GM18526 (cell line): ENCODE measurements around the gene VPS13A.

Experiments used
- POLR2A ChIP-seq: IDR thresholded peaks from 3 replicates; pipeline ENCODE4 v1.6.1; 2011; ENCODE audit not compliant: insufficient read length; ENCODE audit errors: extremely low read depth

The VPS13A gene

DNA sequence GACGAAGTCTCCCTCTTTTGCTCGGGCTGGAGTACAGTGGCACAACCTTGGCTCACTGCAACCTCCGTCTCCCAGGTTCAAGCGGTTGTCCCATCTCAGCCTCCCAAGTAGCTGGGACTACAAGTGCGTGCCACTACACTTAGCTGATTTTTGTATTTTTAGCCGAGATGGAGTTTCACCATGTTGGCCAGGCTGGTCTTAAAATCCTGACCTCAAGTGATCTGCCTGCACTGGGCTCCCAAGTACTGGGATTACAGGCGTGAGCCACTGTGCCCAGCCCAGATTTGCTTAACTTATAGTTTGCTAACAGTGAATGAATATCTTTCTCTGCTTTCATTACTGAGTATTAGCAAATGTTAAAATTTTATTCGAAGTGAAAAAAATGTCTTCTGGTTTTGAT, 84.3 kb downstream of the VPS13A start:
- TF ChIP-seq POLR2A, result no peak

DNA sequence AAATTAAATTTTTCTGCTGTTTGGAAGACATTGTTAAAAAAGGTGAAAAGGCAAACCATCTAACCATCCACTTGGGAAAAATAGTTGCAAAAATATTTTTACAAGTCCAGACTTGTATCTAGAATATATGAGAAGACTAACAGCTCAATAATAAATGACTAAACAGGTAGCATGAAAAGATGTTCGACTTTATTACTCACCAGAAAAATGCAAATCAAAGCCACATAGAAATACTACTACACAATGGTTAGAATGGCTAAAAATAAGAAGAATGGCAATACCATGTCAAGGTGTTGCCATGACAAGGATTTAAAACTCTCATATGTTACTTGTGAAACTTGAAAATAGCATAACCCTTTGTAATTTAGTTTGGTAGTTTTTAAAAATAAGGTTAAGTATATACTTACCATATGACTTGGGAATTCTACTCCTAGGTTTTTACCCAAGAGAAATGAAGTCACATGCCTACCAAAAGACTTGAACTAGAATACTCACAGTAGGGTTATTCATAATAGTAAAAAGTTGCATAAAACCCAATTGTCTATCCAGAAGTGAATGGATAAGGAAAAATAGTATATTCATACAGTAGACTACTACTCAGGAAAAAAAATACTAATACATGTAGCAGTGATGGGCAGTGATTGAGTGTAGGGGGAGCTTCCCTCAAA, 93.8 kb downstream of the VPS13A start:
- TF ChIP-seq POLR2A, result no peak

DNA sequence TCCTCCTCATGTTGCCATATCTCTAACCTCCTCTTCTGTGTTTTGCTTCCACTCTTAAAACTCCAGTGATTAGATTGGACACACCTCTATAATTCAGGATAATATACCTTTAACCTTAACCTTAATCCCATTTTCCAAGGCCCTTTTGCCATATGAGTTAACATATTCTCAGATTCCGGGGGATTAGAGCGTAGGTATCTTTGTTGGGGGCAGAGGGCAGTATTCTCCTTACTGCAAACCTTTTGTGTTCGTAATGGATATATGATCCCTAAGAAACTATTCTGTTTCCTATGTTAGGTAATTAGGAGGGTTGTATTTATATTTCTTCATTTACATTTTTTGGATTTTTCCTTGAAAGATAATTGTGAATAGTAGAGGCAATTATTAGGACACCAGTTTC, 99.5 kb downstream of the VPS13A start:
- no peak for TF ChIP-seq POLR2A

DNA sequence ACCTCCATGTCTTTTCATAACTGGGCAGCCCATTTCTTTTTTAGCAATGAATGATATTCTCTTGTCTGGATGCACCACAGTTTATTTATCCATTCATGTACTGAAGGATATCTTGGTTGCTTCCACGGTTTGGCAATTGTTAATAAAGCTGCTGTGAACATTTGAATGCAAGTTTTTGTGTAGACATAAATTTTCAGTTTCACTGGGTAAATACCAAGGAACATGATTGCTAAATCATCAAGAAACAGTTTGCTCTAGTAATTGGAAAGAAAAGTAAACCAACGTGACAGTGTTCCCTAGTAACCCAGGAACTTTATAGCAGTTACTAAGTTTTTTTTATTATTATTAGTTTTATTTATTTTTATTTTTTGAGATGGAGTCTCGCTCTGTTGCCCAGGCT, 100.4 kb downstream of the VPS13A start:
- no peak for TF ChIP-seq POLR2A

DNA sequence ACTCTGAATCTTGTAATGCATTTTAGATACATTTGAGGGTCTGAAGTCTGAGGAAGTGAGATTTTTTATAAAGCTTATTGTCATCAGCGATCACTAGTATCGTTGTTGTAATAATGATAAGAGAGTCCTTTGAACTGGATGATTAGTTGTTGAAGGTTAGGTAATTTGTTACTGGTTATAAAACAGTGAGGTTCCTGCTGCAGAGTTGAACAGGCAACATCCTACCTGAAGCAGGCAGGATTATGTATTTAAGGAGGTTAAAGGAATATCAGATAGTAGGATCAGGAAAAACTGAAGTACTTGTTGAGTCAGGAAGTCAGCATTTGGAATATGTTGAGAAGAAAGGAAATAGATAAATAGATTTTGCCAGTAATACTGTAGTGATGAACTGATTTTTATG, 106.7 kb downstream of the VPS13A start:
- no peak for TF ChIP-seq POLR2A

DNA sequence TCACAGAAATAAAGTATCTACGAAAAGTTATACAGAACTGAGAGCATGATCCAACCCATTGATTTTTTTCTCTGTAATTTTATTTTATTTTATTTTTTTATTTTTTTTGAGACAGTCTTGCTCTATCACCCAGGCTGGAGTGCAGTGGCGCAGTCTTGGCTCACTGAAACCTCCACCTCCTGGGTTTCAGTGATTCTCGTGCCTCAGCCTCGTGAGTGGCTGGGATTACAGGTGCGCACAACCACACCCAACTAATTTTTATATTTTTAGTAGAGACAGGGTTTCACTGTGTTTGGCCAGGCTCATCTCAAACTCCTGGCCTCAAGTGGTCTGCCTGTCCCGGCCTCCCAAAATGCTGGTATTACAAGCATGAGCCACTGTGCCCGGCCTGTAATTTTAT, 107.3 kb downstream of the VPS13A start:
- TF ChIP-seq POLR2A, result no peak

DNA sequence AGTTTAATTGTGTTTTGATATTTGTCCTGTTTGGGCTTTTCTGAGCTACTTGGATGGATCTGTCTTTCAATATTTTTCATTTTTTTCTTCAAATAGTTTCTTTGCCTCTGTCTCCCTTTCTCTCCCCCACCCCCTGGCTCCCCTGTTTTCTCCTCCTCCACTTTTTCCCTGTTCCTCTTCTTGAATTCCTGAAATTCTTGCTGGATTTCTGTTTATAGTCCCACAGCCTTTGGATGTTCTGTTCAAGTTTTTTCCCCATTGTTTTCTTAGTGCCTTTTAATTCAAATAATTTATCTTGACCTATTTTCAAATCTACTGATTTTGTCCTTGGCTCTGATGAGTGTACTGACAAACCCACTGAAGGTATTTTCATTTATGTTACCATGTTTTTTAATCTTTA, 113.0 kb downstream of the VPS13A start:
- no peak for TF ChIP-seq POLR2A

DNA sequence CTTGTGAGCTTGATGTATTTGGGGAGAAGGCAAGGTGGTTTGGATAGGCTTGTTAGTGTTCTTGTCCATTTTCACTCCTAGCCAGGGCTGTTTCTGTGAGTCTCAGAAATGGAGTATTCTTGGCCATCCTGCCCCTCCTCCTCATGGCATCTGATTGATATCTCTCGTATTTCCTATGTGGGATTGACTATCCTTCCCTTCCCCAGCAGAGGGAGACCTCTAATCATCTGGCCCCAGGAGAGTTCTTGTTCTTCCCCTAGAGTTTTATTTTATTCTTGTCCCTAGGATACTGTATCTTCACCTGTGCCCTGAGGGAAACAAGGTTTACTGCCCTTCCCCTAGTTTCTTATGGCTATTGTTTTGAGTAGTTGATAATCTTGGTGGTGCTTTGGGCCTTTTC, 114.4 kb downstream of the VPS13A start:
- no peak for TF ChIP-seq POLR2A

DNA sequence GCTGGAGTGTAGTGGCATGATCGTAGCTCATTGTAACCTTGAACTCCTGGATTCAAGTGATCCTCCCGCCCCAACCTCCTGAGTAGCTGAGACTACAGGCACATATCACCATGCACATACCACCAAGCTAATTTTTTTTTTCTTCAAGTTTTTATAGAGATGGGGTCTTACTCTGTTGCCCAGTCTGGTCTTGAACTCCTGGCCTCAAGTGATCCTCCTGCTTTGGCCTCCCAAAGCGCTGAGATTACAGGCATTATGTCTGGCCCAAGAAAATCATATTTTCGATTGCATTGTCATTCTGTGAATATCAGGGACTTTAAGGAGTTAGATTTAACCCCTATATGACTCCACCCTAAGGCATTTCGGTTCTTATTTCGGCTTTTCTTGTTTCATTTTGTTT, 116.6 kb downstream of the VPS13A start:
- TF ChIP-seq POLR2A, result no peak

DNA sequence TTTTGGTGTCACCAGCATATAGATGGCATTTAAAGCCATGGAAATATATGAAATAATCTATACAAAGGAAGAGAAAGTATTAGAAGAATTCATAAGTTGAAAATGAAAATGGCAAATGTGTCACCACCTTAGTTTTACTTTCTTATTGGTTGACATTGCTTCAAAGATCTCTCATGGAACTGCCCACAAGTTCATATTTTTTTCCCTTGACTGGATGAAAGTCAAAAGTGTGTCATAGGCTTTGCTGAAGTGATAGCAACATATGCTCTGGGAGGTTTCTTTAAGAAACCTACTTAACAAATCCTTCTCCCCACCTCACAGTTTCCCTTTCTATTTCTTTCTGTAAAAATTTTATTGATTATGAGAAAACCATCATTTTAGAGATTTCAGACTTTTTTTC, 127.2 kb downstream of the VPS13A start:
- no peak for TF ChIP-seq POLR2A

DNA sequence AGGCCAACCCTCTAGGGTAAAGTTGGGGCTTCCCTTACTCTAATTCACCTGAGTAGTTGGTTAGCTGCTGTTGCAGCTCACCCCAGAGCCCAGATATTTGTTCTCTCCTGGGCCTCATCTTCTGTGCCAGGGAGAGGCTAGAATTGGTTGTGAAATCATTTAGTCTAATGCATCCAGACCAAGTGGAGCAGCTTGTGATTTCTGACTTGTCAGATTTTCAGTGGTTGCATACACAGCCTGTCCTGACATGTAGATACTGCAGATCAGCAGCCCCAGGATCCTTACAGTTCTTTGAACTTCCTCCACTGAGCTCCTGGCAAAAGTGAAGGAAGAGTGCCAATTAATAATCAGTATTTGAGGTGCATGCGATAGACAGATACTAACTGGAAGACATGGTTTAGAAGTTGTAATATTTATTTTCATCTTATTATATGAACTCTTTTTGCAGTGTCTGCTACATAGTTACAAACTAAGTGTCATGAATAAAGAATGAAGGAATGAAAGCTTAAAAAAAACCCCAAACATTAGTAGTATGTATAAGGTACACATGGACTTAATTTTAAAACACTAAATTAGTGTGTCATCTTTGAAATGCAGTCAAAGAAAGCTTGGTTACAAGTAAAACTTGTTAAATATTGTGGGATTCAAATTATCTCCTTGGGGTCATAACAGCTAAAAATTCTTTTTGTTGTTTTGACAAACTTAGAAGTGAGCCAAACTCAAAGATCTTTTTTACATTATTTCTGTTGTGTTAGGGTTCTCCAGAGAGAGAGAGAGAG, 128.5 kb downstream of the VPS13A start:
- TF ChIP-seq POLR2A, result no peak

DNA sequence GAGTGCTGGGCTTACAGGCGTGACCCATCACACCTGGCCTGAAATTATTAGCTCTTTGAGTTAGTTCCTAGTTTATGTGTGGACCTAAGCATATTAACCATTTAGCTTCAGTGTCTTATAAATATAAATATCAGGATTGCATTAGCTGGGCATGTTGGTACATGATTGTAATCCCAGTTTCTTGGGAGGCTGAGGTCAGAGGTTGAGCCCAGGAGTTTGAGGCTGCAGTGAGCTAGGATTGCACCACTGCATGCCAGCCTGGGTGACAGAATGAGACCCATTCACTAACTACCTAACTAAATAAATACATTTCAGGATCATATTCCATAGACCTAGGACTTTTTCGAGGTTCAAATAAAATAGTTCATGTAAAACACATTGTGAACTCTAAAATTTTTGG, 129.8 kb downstream of the VPS13A start:
- TF ChIP-seq POLR2A, result no peak

DNA sequence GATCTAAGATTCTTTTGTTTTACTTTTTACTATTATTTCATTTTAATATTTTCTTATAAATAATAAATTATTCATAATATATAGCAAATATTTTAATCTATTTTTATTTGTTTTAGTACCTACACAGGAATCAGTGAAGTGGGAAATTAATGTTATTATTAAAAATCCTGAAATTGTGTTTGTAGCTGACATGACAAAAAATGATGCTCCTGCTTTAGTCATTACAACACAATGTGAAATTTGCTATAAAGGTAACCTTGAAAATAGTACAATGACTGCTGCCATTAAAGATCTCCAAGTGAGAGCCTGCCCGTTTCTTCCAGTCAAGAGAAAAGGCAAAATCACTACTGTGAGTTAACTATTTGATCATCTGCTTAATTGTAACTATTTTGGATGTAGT, 138.7 kb downstream of the VPS13A start:
- TF ChIP-seq POLR2A, result no peak

DNA sequence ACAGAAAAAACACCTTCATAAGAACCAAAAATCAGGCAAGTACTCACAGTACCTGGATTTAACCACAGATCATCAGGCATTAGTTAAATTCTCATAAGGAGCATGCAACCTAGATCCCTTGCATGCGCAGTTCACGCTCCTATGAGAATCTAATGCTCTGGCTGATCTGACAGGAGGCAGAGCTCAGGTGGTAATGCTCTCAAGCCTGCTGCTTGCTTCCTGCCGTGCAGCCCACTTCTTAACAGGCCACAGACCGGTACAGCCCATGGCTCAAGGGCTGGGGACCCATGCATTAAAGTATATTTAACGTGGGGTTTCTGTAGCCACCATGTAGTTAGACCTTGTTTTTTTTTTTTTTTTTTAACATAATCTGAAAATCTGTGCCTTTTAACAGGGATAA, 147.7 kb downstream of the VPS13A start:
- TF ChIP-seq POLR2A, result no peak

DNA sequence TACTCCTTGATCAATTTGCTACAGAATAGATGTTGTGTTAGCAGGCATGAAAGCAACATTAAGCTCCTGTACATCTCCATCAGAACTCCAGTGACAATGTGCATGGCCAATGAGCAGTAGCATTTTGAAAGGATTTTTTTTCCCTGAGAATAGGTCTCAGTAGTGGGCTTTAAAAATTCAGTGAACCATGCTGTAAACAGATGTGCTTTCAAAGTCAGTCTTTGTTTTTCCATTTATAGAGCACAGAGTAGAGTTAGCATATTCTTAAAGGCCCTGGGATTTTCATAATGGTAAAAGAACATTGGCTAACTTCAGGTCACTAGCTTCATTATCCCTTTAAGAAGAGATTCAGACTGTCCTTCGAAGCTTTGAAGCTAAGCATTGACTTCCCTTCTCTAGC, 150.8 kb downstream of the VPS13A start:
- TF ChIP-seq POLR2A, result no peak

DNA sequence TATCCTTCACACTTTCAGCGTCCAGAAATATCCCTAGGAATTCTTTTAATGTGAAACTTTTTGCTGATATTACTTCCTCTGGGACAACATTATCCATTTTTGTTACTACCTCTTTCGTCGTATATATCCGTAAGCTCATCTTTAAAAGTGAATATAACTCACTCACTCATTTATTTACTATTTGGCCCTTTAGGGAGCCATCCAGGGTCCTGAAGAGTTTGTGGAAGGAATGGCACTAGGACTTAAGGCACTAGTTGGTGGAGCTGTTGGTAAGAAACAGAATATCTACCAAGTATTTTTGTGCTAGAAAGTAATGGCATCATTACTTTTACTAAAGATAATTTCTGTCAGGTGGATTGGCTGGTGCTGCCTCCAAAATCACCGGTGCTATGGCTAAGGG, 192.7 kb downstream of the VPS13A start:
- no peak for TF ChIP-seq POLR2A

DNA sequence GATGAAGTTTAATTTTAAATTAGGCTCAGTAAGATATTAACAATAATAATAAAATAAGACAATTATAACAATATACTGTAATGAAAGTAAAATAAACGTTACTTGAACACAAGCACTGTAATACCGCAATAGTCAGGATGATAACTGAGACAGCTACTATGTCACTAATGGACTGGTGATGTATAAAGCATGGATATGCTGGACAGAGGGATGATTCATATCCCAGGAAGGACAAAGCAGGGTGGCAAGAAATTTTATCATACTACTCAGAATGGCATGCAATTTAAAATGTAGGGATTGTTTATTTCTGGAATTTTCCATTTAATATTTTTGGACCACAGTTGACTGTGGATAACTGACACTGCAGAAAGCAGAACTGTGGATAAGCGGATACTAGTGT, 196.9 kb downstream of the VPS13A start:
- TF ChIP-seq POLR2A, result no peak

DNA sequence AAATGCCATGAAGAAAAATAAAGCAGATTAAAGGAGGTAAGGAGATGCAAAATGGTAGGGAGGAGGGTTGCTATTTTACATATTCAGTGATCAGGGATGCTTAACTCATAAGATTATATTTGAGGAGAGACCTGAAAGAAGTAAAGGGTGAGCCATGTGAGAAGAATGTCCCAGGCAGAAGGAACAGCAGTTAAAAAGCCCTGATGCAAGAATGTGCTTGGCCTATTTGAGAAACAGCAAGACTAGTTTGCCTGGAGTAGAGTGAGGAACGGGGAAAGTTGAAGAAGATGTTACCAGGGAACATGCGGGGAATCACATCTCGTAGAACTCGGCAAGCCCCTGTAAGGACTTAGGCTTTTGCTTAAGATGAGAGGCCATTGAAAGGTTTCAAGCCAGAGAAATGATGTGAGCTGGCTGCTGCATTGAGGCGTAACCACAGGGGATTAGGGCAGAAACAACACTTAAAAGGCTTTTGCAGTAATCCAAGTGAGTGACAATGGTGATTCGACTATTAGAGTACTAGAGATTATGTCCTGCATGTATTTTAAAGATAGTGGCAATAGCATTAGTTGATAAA, 198.7 kb downstream of the VPS13A start:
- no peak for TF ChIP-seq POLR2A
